ENCODE data around the gene KRT26. TPM values are rescaled to one million over a fixed set of nuclear protein-coding genes. Genes with fewer than 3 reads are reported as not detected.

The KRT26 gene
- total RNA-seq, 1 experiment from 2014 or later = not detected

DNA sequence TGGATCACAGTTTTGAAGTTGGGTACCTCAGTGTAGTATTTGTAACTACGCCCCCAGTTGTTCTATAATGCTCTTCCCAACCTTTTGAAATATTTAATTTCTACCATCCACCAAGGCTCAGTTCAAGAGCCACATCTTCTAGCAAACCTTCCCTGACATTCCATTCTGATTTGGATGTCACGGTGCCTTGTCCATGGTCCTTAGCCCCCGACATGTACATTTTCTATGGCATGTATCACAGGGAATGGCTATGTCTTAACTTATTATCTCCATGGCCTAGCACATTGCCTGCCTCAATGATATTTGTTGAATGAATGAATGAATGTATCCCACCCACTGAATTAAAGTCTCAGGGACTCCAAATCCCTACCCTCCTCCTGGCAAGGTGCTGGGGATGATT is 34.1 kb upstream of the KRT26 start:
- no peak overlapping the region for H3K27ac ChIP-seq
- H3K27me3 ChIP-seq = no peaks in the 10 kb centered on the region; the same call in 1 of the 2 replicates
- peaks cover 14% of the 10 kb centered on the region for H3K4me1 ChIP-seq
- H3K4me3 ChIP-seq = no peak overlapping the region
- DNase-seq = no peak
- H3K36me3 ChIP-seq = no peaks in the 10 kb centered on the region
- no peaks in the 10 kb centered on the region for H3K9me3 ChIP-seq (replicated peaks)

DNA sequence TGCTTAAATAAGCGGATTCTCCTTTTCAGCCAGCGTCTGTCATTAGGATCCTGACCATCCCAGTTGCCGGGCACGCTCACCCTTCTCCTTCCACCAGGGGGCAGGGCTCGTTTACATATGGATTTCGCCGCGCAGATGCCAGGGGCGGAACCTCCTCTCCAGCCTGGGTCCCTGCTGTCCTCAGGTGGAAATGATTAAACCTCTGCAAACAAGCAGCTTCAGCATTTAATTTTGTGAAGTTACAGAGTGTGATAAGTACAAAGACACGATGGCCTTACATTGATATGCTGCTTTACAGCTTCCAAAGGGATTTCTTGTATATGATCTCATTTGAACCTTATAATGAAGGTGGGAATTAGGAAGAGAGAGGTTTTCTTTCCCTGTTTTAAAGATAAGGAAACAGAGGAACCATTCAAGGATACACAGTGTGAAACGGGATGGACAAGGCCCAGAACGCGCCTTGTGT is 31.6 kb upstream of the KRT26 start:
- no peaks in the 10 kb centered on the region for H3K4me1 ChIP-seq
- no peak overlapping the region for H3K27ac ChIP-seq
- no peaks in the 10 kb centered on the region for H3K9me3 ChIP-seq (replicated peaks)
- H3K36me3 ChIP-seq = no peaks in the 10 kb centered on the region
- H3K27me3 ChIP-seq = 0 out of 2 replicates have a peak, but pooled peaks cover 3% of the 10 kb centered on the region
- no peak overlapping the region for H3K4me3 ChIP-seq
- peak; percentile 68 to 82 for DNase-seq

- no peak for DNase-seq
- no peak overlapping the region for H3K4me3 ChIP-seq
- peaks cover 3% of the 10 kb centered on the region; the same call in 1 of the 2 replicates for H3K27me3 ChIP-seq
- H3K4me1 ChIP-seq = no peaks in the 10 kb centered on the region
- H3K9me3 ChIP-seq (replicated peaks) = no peaks in the 10 kb centered on the region
- H3K36me3 ChIP-seq = no peaks in the 10 kb centered on the region
- H3K27ac ChIP-seq = no peak overlapping the region
Observed at GRCh38 chr17:40801157-40801556, 29.2 kb upstream of the KRT26 start.

DNA sequence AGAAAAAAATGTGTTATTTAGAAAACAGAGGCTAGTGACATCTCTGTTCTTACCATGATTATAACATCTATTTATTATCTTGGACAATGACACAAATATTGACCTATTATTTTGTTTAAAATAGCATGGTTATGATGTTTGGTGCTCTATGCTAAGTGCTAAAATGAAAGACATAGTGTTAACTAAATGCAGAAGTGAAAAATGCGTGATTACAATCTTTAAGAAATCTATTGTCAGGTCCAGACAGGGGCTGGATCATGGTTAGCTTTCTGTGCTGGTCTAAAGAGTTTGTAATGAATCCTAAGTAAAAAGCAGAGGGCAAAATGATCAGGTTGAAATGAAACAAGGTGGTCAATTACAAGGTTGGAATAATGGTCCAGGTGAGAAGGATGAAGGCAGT is 28.4 kb upstream of the KRT26 start:
- Histone ChIP-seq H3K4me1 (no peaks in the 10 kb centered on the region), H3K36me3 (no peaks in the 10 kb centered on the region), H3K27me3 (peaks cover 3% of the 10 kb centered on the region; the same call in 1 of the 2 replicates), H3K9me3 (replicated peaks) (no peaks in the 10 kb centered on the region), H3K4me3 (no peak overlapping the region), H3K27ac (no peak overlapping the region)
- no peak for DNase-seq

- H3K36me3 ChIP-seq = no peaks in the 10 kb centered on the region
- H3K27me3 ChIP-seq = peaks cover 3% of the 10 kb centered on the region; the same call in 1 of the 2 replicates
- no peaks in the 10 kb centered on the region for H3K9me3 ChIP-seq (replicated peaks)
- no peak for DNase-seq
- H3K27ac ChIP-seq = no peak within 1 kb of the TSS
- no peaks in the 10 kb centered on the region for H3K4me1 ChIP-seq
- H3K4me3 ChIP-seq = no peak within 1 kb of the TSS
Observed at GRCh38 chr17:40799859-40800258, 27.9 kb upstream of the KRT26 start, which contains the start of gene KRT28. TSS of gene KRT28 (minus strand) at chr17:40799959. CDS start at chr17:40799893, 66 bp downstream.

DNA sequence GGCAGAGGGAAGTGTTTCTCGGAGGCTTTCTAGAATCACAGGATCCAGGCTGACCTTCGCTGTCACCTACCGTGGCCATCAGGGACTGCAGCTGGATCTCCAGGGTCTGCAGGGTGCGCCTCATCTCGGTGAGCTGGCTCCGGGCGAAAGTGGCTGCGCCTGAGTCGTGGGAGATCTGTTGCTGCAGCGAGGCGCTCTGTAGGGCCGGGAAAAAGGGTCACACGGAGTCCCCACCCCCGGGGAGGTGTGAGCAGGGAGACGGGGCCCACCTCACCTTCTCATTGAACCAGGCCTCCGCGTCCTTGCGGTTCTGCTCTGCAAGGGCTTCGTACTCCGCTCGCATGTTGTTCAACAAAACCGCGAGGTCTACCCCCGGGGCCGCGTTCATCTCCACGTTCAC is 24.8 kb upstream of the KRT26 start:
- Histone ChIP-seq H3K9me3 (replicated peaks) (no peaks in the 10 kb centered on the region), H3K4me3 (no peak overlapping the region), H3K36me3 (no peaks in the 10 kb centered on the region), H3K4me1 (no peaks in the 10 kb centered on the region), H3K27ac (no peak overlapping the region), H3K27me3 (peaks cover 3% of the 10 kb centered on the region; the same call in 1 of the 2 replicates)
- no peak for DNase-seq

GRCh38 chr17:40795019-40795667 is 23.1 kb upstream of the KRT26 start:
- H3K27me3 ChIP-seq = peaks cover 3% of the 10 kb centered on the region
- H3K27ac ChIP-seq = no peak overlapping the region
- H3K36me3 ChIP-seq = no peaks in the 10 kb centered on the region
- H3K4me1 ChIP-seq = peaks cover 7% of the 10 kb centered on the region
- no peak overlapping the region for H3K4me3 ChIP-seq
- DNase-seq = no peak
- no peaks in the 10 kb centered on the region for H3K9me3 ChIP-seq (replicated peaks)

DNA sequence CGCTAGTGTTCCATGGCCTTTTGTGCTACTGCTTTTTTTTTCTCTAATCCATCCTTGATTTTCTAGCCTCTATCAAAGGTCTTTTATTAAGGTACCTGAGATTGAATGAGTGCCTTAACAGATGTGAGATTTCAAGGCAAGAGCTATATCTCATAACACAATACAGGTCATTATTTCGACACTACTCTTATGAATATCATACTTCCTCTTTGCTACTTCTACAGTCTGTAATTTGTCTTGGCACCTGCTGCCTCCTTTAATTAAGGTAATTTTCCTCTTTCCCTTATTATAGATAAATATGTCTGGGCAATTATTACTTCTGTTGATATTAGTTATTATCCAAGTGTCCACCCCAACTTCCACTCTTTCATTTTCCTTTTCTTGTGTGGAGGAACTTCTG is 22.5 kb upstream of the KRT26 start:
- Histone ChIP-seq H3K27ac (no peak overlapping the region), H3K36me3 (no peaks in the 10 kb centered on the region), H3K27me3 (peaks cover 3% of the 10 kb centered on the region), H3K4me1 (peaks cover 7% of the 10 kb centered on the region), H3K4me3 (no peak overlapping the region), H3K9me3 (replicated peaks) (no peaks in the 10 kb centered on the region)
- no peak for DNase-seq

DNA sequence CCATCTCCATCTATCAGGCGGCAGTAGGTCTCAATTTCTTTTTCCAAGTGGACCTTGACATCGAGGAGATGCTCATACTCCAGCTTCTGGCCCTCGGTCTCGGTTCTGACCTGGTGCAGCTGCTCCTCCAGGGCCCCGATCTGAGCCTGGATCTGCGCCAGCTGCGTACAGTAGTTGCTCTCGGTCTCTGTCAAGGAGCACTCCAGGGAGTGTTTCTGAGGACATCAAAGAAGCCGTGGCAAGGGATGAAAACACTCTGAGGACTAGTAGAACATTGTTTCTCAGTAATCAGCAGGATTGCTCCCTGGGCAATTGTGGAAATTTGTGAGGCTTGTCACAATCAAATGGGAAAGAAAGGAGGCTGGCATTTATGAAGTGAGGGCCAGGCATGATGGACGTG is 21.8 kb upstream of the KRT26 start:
- Histone ChIP-seq H3K4me1 (peaks cover 7% of the 10 kb centered on the region), H3K27ac (no peak overlapping the region), H3K27me3 (peaks cover 1% of the 10 kb centered on the region), H3K9me3 (replicated peaks) (no peaks in the 10 kb centered on the region), H3K36me3 (no peaks in the 10 kb centered on the region), H3K4me3 (no peak overlapping the region)
- DNase-seq = no peak

GRCh38 chr17:40791787-40792436 is 19.9 kb upstream of the KRT26 start:
- Histone ChIP-seq H3K27ac (no peak overlapping the region), H3K4me3 (no peak overlapping the region)
- DNase-seq = peak in 1 of 2 experiments; percentile 52

DNA sequence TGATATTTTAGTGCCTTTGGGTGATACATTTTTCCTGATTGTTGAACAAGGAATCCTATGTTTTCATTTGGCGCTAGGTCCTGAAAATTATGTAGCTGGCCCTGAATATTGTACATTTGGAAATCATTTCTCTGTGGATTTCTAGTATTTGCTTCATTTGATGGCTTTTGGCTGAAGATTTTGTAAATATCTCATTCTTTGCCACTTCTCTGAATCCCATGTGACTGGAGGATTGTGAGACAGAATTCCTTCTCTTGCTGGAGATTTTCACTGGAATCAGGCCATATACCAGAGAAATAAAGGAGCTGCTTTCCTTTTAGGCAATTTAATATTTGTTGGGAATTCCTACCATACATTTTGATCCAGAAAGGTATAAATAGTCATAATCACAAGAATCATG is 19.1 kb upstream of the KRT26 start:
- Histone ChIP-seq H3K4me3 (no peak overlapping the region), H3K27me3 (no peaks in the 10 kb centered on the region; the same call in 1 of the 2 replicates), H3K9me3 (replicated peaks) (no peaks in the 10 kb centered on the region), H3K27ac (no peak overlapping the region), H3K4me1 (peaks cover 7% of the 10 kb centered on the region), H3K36me3 (no peaks in the 10 kb centered on the region)
- DNase-seq = no peak

More at GRCh38 chr17:40791787-40792436, 19.9 kb upstream of the KRT26 start:
- Histone ChIP-seq H3K4me1 (peaks cover 7% of the 10 kb centered on the region), H3K9me3 (replicated peaks) (no peaks in the 10 kb centered on the region), H3K27me3 (no peaks in the 10 kb centered on the region; the same call in 1 of the 2 replicates), H3K36me3 (no peaks in the 10 kb centered on the region)

- Histone ChIP-seq H3K4me3 (no peak within 1 kb of the TSS), H3K9me3 (replicated peaks) (no peaks in the 10 kb centered on the region), H3K36me3 (no peaks in the 10 kb centered on the region), H3K27me3 (no peaks in the 10 kb centered on the region), H3K27ac (no peak within 1 kb of the TSS), H3K4me1 (no peaks in the 10 kb centered on the region)
- DNase-seq = no peak
Observed at GRCh38 chr17:40782450-40782849, 10.4 kb upstream of the KRT26 start, which contains the start of gene KRT27. TSS of gene KRT27 (minus strand) at chr17:40782550. CDS start at chr17:40782493, 57 bp downstream.

DNA sequence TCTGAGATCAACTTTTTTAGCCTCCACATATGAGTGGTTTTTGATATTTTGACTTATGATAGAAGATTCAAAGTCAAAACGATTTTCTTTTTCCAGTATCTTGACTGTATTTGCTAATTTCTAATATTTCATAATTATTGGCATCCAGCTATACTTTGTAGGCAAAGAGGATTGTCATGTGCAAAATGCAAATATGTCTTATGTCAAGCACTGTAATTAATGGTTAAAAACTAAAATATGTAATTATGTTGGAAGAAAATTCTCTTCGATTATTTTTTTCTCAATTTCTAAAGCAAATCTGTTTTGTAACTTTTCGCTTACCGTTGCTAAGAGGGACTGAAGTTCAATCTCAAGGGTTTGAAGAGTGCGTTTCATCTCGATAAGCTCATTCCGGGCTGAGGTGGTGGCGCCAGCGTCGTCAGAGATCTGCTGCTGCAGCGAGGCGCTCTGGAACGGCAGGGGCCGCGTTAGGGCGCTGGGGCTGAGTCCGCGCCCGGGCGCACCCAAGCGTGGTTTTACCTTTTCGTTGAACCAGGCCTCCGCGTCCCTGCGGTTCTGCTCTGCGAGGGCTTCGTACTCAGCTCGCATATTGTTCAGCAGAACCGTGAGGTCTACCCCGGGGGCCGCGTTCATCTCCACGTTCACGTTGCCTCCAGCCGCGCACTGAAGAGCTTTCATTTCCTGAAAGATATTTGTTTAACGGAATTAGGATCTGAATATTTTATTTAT is 7.3 kb upstream of the KRT26 start:
- DNase-seq = no peak
- Histone ChIP-seq H3K27me3 (no peaks in the 10 kb centered on the region), H3K4me1 (no peaks in the 10 kb centered on the region), H3K36me3 (no peaks in the 10 kb centered on the region), H3K27ac (no peak overlapping the region), H3K9me3 (replicated peaks) (no peaks in the 10 kb centered on the region), H3K4me3 (no peak overlapping the region)

DNA sequence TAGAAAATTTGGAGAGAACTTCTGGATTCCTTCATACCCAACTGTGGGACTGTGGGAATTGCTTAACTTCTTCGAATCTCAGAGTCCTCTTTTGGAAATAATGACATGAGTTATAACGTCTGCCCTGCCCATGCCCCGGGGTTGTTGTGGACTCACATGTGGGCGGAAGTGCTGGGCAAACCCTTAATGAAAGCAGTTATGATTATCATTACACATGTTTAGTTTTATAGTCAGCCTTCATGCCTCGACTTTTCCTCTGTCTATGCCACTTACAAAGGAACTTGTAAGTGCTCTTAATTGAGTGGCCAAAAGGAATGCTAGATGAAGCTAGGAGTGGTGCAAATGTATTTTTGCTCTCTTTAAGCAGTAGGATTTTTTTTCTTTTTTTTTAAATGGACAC is 6.5 kb upstream of the KRT26 start:
- H3K9me3 ChIP-seq (replicated peaks) = no peaks in the 10 kb centered on the region
- H3K36me3 ChIP-seq = no peaks in the 10 kb centered on the region
- no peak overlapping the region for H3K27ac ChIP-seq
- no peak overlapping the region for H3K4me3 ChIP-seq
- H3K27me3 ChIP-seq = no peaks in the 10 kb centered on the region
- DNase-seq = no peak
- no peaks in the 10 kb centered on the region for H3K4me1 ChIP-seq

GRCh38 chr17:40777971-40778370 is 6.0 kb upstream of the KRT26 start:
- H3K27me3 ChIP-seq = no peaks in the 10 kb centered on the region
- no peaks in the 10 kb centered on the region for H3K4me1 ChIP-seq
- DNase-seq = no peak
- H3K9me3 ChIP-seq (replicated peaks) = no peaks in the 10 kb centered on the region
- H3K36me3 ChIP-seq = no peaks in the 10 kb centered on the region
- H3K4me3 ChIP-seq = no peak overlapping the region
- no peak overlapping the region for H3K27ac ChIP-seq

Data from SJCRH30 (cell line).